SU-DHL-6 (cell line): Measurements from ENCODE around the gene RAPH1.

Source experiments
- H2AFZ ChIP-seq: fragments of 200-600 bp; sonication (generic); 2 replicates; pipeline ENCODE4 v1.6.1; 2014; ENCODE audit warnings: low read depth, mild to moderate bottlenecking, moderate library complexity, mixed read lengths, antibody characterized with exemption, low read length; ENCODE audit not compliant: severe bottlenecking
- H3F3A ChIP-seq: fragments of 200-600 bp; shearing (Covaris generic); 2 replicates; pipeline ENCODE4 v1.6.0; 2016; ENCODE audit warnings: antibody characterized with exemption, mild to moderate bottlenecking; ENCODE audit not compliant: insufficient read depth
- H3K27ac ChIP-seq: fragments of 200-600 bp; sonication (generic); 2 replicates; pipeline ENCODE4 v1.5.1; 2016; ENCODE audit warnings: low read depth, mild to moderate bottlenecking, low read length, moderate library complexity, mixed read lengths
- H3K27me3 ChIP-seq: fragments of 200-600 bp; sonication (generic), shearing (Covaris generic); 2 replicates; pipeline ENCODE4 v1.6.0; 2014; ENCODE audit warnings: mild to moderate bottlenecking, low read length
- H3K36me3 ChIP-seq: fragments of 200-600 bp; sonication (generic); 2 replicates; pipeline ENCODE4 v1.6.1; 2014; ENCODE audit warnings: mild to moderate bottlenecking, low read length, mixed read lengths
- H3K4me2 ChIP-seq: fragments of 300-600, 200-600 bp; shearing (Covaris generic), sonication (generic); 2 replicates; pipeline ENCODE4 v1.6.0; 2014; ENCODE audit warnings: low read length, low read depth, mild to moderate bottlenecking; ENCODE audit not compliant: poor library complexity, severe bottlenecking
- H3K4me3 ChIP-seq: fragments of 200-600 bp; sonication (generic); 2 replicates; pipeline ENCODE4 v1.5.1; 2014; ENCODE audit warnings: antibody characterized with exemption, low read length, mild to moderate bottlenecking, mixed read lengths; ENCODE audit not compliant: insufficient read depth, poor library complexity, severe bottlenecking
- H3K79me2 ChIP-seq: fragments of 200-600 bp; sonication (generic); 2 replicates; pipeline ENCODE4 v1.6.1; 2014; ENCODE audit warnings: mild to moderate bottlenecking, low read length, moderate library complexity; ENCODE audit not compliant: insufficient read depth
- H3K9ac ChIP-seq: fragments of 200-600 bp; sonication (generic); 2 replicates; pipeline ENCODE4 v1.7.0; 2014; ENCODE audit warnings: mild to moderate bottlenecking, low read length
- H3K9me2 ChIP-seq: fragments of 200-600 bp; sonication (generic); replicated peaks from 2 replicates; pipeline ENCODE4 v1.6.1; 2014; ENCODE audit warnings: low read length; ENCODE audit not compliant: insufficient read depth
- H3K9me3 ChIP-seq: fragments of 200-600 bp; sonication (generic); 2 replicates; pipeline ENCODE4 v1.6.1; 2014; ENCODE audit warnings: low read length, mixed read lengths; ENCODE audit not compliant: insufficient read depth
- H4K20me1 ChIP-seq: fragments of 200-600 bp; sonication (generic); 2 replicates; pipeline ENCODE4 v1.6.1; 2014; ENCODE audit warnings: low read depth, mild to moderate bottlenecking, antibody characterized with exemption, low read length, moderate library complexity, mixed read lengths
- CTCF ChIP-seq: fragments of 200-600 bp; sonication (generic); IDR thresholded peaks from one replicate; pipeline ENCODE4 v1.5.1; 2017; ENCODE audit warnings: antibody characterized with exemption, mild to moderate bottlenecking, low read length, moderate library complexity; ENCODE audit not compliant: insufficient read depth, poor library complexity, severe bottlenecking
- EZH2phosphoT487 ChIP-seq: fragments of 200-600 bp; sonication (generic), shearing (Covaris generic); conservative IDR thresholded peaks from 2 replicates; pipeline ENCODE4 v1.6.1; 2018; ENCODE audit warnings: mild to moderate bottlenecking, antibody characterized with exemption, low read length, moderate library complexity, mixed read lengths

The RAPH1 gene

GRCh38 chr2:203569677-203570316, 34.7 kb upstream of the RAPH1 start:
- TF ChIP-seq CTCF: no peak
- TF ChIP-seq EZH2phosphoT487: no peak
- no peaks in the 10 kb centered on the region for H4K20me1 ChIP-seq
- no peaks in the 10 kb centered on the region for H3K27me3 ChIP-seq
- H3K9me3 ChIP-seq: no peaks in the 10 kb centered on the region
- H3K36me3 ChIP-seq: no peaks in the 10 kb centered on the region
- H3K9me2 ChIP-seq: no peaks in the 10 kb centered on the region
- H3K4me3 ChIP-seq: no peak overlapping the region
- no peaks in the 10 kb centered on the region for H3F3A ChIP-seq
- no peak overlapping the region for H3K9ac ChIP-seq
- no peaks in the 10 kb centered on the region for H3K79me2 ChIP-seq
- no peak overlapping the region for H3K4me2 ChIP-seq
- no peak overlapping the region for H2AFZ ChIP-seq
- H3K27ac ChIP-seq: no peak overlapping the region

- no peaks in the 10 kb centered on the region for H3K9me2 ChIP-seq
- no peaks in the 10 kb centered on the region for H3K27me3 ChIP-seq
- H3K4me3 ChIP-seq: no peak overlapping the region
- no peak overlapping the region for H3K27ac ChIP-seq
- H3K36me3 ChIP-seq: no peaks in the 10 kb centered on the region
- H4K20me1 ChIP-seq: no peaks in the 10 kb centered on the region
- no peaks in the 10 kb centered on the region for H3K9me3 ChIP-seq
- H3K9ac ChIP-seq: no peak overlapping the region
- H3K79me2 ChIP-seq: no peaks in the 10 kb centered on the region
- H2AFZ ChIP-seq: no peak overlapping the region
- no peaks in the 10 kb centered on the region for H3F3A ChIP-seq
- no peak overlapping the region for H3K4me2 ChIP-seq
- TF ChIP-seq EZH2phosphoT487 (no peak), CTCF (no peak)
Observed at GRCh38 chr2:203567691-203568090, 32.6 kb upstream of the RAPH1 start.

- H3K9me2 ChIP-seq: no peaks in the 10 kb centered on the region
- H3K36me3 ChIP-seq: no peaks in the 10 kb centered on the region
- no peaks in the 10 kb centered on the region for H3K27me3 ChIP-seq
- no peaks in the 10 kb centered on the region for H4K20me1 ChIP-seq
- no peaks in the 10 kb centered on the region for H3K79me2 ChIP-seq
- no peak overlapping the region for H3K9ac ChIP-seq
- H2AFZ ChIP-seq: no peak overlapping the region
- H3K27ac ChIP-seq: no peak overlapping the region
- H3K4me2 ChIP-seq: no peak overlapping the region
- H3K4me3 ChIP-seq: no peak overlapping the region
- no peaks in the 10 kb centered on the region for H3K9me3 ChIP-seq
- no peaks in the 10 kb centered on the region for H3F3A ChIP-seq
- TF ChIP-seq CTCF (no peak), EZH2phosphoT487 (no peak)
Observed at GRCh38 chr2:203566161-203566560, 31.1 kb upstream of the RAPH1 start.
